HG03520 (cell line): ENCODE data around the gene CLIC4.
"Not testable (repeated sequence)": the region's sequence is repeated elsewhere in the genome, so short reads cannot be mapped to it uniquely, and the experiment has no call there.

Source experiments
- ATAC-seq: cut with Tn5 transposase; IDR thresholded peaks from one replicate; pipeline ENCODE4 v1.9.1; 2021; ENCODE audit warnings: mild to moderate bottlenecking, moderate library complexity; ENCODE audit not compliant: unreplicated experiment

The CLIC4 gene

DNA sequence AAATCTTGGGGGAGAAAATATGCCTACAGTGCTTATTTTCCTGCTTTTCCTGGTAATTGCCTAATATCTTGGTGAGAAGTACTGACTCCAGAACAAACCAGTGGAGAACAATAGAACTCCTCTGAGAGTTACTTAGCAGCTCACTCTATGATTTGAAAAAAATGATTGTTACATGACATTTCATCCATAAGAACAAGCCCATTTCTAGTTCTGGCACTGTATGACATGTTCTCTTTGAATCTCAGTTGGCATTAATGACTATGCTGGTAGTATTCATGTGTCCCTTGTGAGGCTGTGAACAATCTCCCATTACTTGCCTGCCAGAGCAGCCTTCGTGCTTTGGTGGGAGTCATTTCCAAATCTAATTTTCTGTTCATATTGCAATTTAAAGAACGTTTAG lies 58.0 kb downstream of the CLIC4 start:
- no peak for ATAC-seq

GRCh38 chr1:24803987-24804530 lies 58.8 kb downstream of the CLIC4 start:
- ATAC-seq, result no peak

DNA sequence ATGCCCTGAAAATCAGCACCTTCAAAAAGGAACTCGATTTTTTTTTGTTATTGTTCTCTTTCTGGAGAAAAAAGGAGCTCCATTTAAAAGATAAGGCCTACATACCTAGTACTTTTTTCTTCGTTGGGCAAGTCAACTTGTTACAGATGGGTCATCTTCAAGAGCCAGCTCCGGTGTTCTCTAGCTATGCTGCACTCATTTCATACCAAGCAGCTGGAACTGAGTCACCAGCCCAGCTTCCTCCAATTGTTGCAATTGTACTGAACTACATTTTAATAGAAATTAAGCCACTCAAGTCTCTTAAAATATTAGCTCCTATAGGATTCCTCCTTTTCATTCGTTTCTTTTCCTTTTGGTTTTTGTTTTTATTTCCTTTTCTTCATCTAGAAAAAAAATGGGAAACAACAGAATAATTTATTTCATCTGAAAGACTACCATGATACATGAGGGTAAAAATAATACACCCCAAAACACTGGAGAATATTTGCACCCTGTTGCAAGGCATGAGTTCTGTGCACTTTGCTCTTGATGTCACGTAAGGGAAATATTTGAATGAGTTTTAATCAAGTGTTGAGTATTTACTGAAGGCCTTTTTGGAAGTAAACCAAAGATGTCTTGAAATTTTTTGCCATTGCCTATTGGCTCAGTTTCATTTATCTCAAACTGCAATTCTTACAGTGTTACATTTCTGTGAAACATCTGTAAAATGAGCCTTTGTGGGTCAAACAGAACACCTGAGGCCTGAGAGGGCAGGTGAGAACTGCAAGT lies 60.5 kb downstream of the CLIC4 start:
- ATAC-seq, result no peak

- no peak for ATAC-seq
Measured at GRCh38 chr1:24806588-24806987, 61.3 kb downstream of the CLIC4 start.

DNA sequence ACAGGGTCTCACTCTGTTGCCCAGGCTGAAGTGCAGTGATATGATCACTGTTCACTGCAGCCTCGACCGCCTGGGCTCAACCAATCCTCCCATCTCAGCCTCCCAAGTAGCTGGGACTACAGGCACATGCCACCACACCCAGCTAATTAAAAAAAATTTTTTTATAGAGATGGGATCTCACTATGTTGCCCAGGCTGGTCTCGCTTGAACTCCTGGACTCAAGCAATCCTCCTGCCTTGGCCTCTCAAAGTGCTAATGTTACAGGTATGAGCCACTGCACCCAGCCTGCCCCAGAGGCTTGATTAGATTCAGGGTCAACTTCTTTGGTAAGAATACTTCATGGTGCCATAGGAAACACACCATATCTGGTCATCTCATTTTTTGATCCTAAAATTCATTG lies 66.2 kb downstream of the CLIC4 start:
- ATAC-seq, result not testable (repeated sequence)

GRCh38 chr1:24820221-24820620 lies 75.0 kb downstream of the CLIC4 start:
- not testable (repeated sequence) for ATAC-seq

GRCh38 chr1:24822887-24823286 lies 77.6 kb downstream of the CLIC4 start:
- no peak for ATAC-seq

DNA sequence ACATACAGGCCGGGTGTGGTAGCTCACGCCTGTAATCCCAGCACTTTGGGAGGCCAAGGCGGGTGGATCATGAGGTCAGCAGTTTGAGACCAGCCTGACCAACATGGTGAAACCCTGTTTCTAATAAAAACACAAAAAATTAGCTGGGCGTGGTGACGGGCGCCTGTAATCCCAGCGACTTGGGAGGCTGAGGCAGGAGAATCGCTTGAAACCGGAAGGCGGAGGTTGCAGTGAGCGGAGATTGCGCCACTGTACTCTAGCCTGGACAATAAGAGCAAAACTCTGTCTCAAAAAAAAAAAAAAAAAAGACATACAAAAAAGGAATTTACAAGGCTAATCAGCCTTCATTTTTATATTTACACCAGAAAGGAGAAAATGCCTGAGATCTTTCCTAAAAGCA lies 78.2 kb downstream of the CLIC4 start:
- ATAC-seq, result not testable (repeated sequence)

DNA sequence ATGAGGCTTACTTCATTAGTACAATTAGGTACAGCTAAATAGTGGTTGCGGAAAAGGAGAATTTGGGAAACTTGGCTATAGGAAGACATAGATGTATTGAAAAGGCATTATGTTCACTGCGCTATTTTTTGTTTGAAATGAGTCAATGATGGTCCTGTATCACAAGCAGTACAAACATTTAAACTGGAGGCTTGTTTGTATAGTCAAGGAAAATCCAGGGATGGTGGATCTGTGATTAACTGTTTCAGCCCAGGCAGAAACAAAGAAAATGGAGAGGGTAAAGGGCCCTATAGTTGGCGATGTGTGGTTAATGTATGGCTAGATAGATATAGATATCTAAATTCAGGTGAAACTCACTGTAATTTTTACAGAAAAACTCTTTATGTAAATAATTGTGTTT lies 79.9 kb downstream of the CLIC4 start:
- ATAC-seq, result no peak

DNA sequence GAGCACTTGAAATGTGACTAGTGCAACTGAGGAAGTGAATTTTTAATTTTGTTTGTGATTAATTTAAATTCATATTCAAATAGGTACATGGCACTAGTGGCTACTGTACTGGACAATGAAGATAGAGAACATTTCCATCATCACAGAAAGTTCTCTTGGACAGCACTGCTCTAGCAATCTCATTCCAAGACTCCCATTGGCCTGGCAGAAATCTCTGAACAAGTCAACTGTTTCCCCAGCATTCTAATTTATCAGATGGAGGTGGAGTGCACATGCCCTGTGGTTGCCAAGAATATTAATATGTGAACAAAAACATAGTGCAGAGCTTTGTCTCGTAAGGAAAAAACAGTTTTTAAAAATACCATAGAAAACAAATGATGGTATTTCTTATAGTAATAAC lies 81.3 kb downstream of the CLIC4 start:
- ATAC-seq, result no peak

DNA sequence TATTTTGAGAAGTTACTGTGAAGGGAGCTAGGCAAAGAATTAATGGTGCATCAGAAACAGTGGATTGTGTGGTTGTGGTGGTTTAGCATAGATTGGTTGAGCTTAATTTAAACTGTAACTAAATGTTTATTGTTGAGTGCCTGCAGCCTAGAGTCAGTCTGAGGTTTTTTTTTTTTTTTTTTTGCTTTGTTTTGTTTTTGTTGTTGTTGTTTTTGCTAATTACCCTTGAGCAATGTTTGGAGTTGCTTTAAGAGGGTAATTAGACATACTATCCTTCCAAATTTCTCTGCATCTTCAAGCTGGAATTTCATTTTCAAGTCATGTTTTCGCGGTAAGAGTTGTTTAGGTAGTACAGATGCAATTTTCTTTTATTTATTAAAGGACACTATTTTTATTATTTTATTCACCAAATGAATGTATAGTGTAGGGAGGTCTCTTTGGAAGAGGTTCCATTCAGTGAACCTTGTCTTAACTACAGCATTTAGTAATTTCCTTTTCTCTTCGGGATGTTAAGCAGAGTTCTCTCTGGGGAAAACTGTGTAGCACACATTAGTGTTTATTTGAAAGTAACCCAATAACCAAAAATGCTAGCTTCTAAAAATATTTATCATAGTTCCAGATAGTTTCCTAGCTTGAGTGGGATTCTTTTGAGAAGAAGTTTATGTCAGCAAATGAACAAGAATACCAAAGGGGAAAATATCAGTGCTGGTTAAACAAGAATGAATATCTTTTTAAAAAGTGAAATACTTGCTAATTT lies 82.3 kb downstream of the CLIC4 start:
- ATAC-seq, result no peak

DNA sequence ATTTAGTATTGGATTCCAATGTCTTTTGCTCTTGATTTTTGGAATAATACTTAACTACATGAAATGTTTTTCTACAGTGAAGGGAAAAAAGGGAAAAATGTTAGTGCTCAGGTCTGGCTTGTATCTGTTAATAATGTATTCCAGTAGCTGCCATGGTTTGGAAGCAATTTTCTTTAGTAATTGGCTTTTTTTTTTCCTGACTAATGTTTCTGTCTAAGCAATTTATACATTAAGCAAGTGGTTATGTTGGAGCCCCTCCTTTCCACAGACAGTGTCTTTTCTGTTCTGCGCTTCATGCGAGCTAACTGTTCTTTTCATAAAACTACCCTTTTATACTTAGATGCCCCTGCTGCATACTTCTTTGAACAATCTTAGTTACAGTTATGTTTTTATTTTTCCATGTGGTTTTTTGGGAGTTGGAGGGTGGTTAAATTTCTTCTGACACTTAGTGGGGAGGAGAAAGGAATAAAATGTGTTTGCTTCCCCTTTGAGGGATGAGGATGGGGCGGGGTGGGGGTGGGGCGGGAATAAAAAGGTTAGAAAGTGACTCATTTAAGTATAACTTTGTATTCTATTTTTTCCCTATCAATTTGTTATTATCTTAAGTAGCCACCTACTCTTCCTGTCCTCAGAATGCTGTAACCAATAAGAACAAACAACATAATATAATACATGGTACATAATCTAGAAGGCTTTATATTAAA lies 83.1 kb downstream of the CLIC4 start:
- no peak for ATAC-seq

GRCh38 chr1:24828887-24829192 lies 83.6 kb downstream of the CLIC4 start:
- ATAC-seq, result no peak

DNA sequence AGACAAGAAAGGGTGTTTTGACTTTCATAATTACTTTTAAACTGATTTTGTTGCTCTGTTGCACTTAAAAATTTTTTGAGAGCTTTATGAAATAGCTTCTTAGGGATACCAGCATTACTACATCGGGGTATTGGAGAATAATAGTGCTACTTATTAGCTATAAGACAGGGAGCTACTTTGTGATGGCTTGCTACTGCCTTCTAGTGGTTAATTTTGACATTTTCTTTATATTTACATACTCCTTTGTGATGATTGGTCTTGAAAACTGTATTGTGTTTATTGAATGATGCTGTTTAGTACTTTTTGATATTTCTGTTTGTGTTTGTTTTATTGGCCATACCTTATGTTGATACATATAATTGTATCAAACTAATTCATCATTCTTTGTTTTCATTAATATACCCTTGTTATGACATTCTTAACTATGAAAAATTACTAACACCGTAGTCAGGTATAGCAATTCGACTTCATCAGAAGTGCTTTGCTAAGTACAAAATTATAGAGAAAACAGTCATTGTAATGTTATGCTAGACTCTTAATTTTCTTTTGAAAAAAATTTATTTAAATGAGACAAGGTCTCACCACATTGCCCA lies 85.5 kb downstream of the CLIC4 start:
- ATAC-seq, result no peak

DNA sequence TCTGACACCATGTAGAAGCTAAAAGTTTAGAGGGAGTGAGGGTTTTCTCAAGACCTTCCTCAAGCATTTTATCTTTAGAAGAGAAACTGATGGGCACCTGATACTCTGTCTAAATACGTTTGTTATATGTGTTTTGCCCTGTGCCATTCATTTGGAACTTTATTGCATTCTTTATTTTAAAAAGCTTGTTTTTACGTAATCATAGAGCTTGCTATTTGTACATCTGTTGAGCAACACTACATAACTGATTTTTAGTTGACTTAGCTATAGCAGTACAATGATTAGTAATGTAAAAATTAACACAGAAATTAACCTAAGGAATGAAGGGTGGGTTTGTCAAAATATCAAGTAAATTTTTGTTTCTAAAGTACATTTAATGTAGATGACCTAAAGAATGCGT lies 96.3 kb downstream of the CLIC4 start:
- no peak for ATAC-seq

DNA sequence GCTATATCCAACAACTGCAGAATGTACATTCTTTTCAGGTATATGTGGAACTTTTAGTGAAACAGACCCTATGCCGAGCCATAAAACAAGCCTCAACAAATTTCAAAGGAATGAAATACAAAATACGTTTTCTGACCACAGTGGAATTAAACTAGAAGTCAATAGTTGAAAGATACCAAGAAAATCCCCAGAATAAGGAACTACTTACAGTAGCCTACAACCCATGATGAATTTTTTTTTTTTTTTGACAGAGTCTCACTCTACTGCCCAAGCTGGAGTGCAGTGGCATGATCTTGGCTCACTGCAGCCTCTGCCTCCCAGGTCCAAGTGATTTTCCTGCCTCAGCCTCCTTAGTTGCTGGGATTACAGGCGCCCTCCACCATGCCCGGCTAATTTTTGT lies 101.4 kb downstream of the CLIC4 start:
- ATAC-seq, result no peak

GRCh38 chr1:24847995-24848881 lies 103.0 kb downstream of the CLIC4 start:
- peak; percentile 80 for ATAC-seq

- no peak for ATAC-seq
Measured at GRCh38 chr1:24849672-24850295, 104.5 kb downstream of the CLIC4 start.

DNA sequence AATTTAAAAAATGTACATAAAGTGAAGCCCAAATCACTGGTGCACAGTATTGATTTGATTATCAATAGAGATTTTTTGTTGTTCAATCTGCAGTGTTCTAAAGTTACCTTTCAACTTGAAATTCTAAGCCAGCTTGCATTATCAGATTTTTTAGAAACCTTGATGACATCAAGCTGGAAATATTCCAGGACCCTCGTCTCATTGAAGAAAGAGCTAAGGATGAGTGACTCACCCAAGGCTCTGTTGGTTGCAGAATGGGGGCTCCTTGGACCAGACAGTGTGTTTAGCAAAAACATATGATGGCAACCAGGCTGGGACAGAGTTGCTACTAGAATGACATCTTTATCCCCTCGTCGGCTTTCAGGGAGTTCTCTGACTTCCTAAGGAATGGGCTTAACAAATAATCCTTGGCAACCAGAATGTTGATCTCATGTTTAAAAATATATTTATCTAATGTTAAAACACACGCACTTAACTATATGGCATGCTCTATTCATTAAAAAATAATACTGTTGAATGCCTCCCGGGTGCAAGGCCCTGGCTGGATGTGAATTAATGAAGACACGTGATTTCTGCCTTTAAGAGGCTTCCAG lies 105.2 kb downstream of the CLIC4 start:
- no peak for ATAC-seq
